GM19463 (cell line): ENCODE measurements around the gene GPX4.

Source experiments
- ATAC-seq: cut with Tn5 transposase; IDR thresholded peaks from one replicate; pipeline ENCODE4 v1.9.1; 2021; ENCODE audit warnings: mild to moderate bottlenecking, moderate library complexity; ENCODE audit not compliant: unreplicated experiment

GPX4 gene

GRCh38 chr19:1068009-1069001 is 35.5 kb upstream of the GPX4 start:
- ATAC-seq: no peak

GRCh38 chr19:1069009-1069779 is 34.6 kb upstream of the GPX4 start:
- ATAC-seq: no peak

DNA sequence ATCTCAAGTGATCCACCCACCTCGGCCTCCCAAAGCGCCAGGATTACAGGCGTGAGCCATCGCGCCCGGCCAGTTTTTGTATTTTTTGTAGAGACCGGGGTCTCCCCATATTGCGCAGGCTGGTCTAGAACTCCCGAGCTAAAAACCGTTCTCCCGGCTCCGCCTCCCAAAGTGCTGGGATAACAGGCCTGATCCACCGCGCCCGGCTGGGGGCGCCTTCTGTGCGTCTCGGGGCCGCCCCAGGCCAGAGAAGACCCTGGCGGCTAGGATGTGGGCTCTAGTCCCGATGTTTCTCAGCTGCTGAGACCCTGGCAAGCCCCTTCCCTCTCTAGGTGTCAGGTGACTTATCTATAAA is 33.2 kb upstream of the GPX4 start:
- no peak for ATAC-seq

- ATAC-seq: no peak
Measured at GRCh38 chr19:1070931-1071791, 32.6 kb upstream of the GPX4 start.

- no peak for ATAC-seq
Measured at GRCh38 chr19:1072371-1073015, 31.3 kb upstream of the GPX4 start.

DNA sequence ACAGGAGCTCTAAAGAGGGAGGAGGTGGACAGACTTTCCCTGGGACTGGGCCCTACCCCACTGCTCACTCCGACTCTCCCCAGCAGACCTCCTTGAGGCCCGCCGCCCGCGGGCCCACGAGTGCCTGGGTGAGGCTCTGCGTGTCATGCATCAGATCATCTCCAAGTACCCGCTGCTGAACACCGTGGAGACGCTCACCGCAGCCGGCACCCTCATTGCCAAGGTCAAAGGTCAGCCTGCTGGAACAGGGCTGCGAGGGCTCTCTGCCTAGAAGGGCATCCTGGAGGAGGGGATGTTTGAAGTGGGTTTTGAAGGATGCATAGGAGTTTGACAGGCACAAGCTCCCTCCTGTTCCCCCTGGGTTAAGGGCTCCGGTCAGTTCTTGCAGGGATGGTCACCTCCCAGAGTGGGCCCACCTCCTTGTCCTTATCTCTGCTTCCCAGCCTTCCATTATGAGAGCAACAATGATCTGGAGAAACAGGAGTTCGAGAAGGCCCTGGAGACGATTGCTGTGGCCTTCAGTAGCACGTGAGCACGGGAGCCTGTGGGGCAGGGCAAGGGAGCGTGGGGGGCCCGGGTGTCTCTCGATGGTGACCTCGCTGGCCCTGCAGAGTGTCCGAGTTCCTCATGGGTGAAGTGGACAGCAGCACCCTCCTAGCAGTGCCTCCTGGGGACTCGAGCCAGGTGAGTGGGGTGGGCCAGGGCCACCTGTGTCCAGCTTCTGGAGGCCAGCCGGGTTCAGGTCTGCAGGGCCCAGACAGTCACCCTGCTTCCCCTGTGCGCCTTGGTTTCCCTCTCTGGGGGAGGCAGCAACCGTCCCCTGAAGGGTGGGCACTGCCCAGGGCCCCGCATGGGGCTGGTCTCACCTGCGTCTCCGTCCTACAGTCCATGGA is 30.5 kb upstream of the GPX4 start:
- ATAC-seq: no peak

- no peak for ATAC-seq
Measured at GRCh38 chr19:1073956-1074517, 29.8 kb upstream of the GPX4 start.

- ATAC-seq: no peak
Measured at GRCh38 chr19:1074544-1075283, 29.1 kb upstream of the GPX4 start.

- no peak for ATAC-seq
Measured at GRCh38 chr19:1076046-1076386, 27.8 kb upstream of the GPX4 start.

GRCh38 chr19:1076951-1077350 is 26.8 kb upstream of the GPX4 start:
- peak; percentile 73 for ATAC-seq

- no peak for ATAC-seq
Measured at GRCh38 chr19:1079566-1080111, 24.2 kb upstream of the GPX4 start.

DNA sequence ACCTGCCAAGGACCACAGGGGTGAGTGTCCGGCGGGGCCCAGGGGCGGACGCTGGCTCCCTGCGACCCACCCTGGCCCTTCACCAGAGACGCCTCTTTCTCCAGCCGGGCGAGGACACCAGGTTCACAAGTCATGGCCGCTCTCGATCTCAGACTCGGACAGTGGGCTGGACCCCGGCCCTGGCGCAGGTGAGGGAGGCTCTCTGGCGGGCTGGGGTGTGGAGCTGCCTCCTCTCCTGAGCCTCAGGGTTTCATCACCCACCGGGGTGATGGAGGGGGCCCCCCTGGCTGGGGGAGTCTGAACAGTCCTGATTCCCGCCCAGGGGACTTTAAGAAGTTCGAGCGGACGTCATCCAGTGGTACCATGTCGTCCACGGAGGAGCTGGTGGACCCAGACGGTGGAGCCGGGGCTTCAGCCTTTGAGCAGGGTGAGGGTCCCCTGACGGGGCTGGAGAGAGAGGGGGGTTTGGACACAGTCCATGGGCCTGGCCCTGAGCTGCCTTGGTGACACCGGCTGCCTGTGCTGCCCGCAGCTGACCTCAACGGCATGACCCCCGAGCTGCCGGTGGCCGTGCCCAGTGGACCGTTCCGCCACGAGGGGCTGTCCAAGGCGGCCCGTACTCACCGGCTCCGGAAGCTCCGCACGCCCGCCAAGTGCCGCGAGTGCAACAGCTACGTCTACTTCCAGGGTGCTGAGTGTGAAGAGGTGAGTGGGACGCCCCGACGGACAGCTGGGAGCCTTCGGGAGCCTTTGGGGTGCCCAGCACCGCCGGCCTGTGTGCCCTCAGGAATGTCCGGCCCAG is 23.2 kb upstream of the GPX4 start:
- ATAC-seq: no peak

GRCh38 chr19:1081301-1082164 is 22.3 kb upstream of the GPX4 start:
- no peak for ATAC-seq

- ATAC-seq: no peak
Measured at GRCh38 chr19:1082165-1082927, 21.4 kb upstream of the GPX4 start.

DNA sequence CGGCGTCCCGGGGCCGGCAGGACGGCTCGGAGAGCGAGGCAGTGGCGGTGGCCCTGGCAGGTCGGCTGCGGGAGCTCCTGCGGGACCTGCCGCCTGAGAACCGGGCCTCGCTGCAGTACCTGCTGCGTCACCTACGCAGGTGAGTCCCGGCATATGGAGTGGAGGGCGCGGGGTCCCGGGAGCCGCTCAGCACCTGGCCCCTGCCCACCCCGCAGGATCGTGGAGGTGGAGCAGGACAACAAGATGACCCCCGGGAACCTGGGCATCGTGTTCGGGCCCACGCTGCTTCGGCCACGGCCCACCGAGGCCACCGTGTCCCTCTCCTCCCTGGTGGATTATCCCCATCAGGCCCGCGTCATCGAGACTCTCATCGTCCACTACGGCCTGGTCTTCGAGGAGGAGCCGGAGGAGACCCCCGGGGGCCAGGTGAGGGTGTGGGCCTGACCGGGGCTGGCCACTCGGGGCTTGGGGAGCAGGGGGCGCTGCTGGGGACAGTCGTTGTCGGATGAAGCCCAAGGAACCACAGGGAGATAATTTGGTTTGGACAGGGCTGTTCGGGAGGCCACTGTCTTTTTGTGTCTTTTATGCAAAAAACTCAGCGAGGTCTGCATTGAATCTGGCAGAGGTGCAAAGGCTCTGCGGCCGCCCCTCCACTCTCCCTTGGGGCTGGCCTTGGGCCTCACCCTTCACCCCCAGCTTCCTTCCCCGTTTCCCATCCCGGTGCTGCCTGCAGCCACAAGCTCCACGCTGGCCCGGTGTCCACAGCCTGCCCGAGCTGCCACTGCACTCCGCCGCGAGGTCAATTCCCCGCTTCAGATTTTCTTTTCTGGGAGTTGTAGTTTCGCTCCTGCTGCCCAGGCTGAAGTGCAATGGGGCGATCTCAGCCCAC is 20.6 kb upstream of the GPX4 start:
- no peak for ATAC-seq
